ENCODE results near the gene SNRK. TPM values are rescaled to one million over a fixed set of nuclear protein-coding genes. Genes with fewer than 3 reads are reported as not detected.

Gene SNRK
- total RNA-seq, 1 experiment from 2014 or later = 12.0 TPM

- Histone ChIP-seq H4K91ac (ENCODE audit: insufficient read length, low read depth, low read length) (no peak overlapping the region), H3K27me3 (ENCODE audit: insufficient read depth, low read length) (no peaks in the 10 kb centered on the region; the same call in 1 of the 2 replicates), H3K9me3 (ENCODE audit: control insufficient read depth, low read depth, low read length) (no peaks in the 10 kb centered on the region), H2BK12ac (ENCODE audit: insufficient read length, low read depth, low read length) (no peak overlapping the region), H2AK5ac (ENCODE audit: insufficient read length, low read length) (no peak overlapping the region), H3K9ac (ENCODE audit: extremely low read depth, insufficient read length, low read length) (no peak overlapping the region), H3T11ph (ENCODE audit: low read length) (no peak overlapping the region), H3K56ac (ENCODE audit: insufficient read length, low read depth, low read length) (no peak overlapping the region), H4K20me1 (ENCODE audit: control insufficient read depth, insufficient read depth, insufficient read length) (no peaks in the 10 kb centered on the region), H3K4me2 (ENCODE audit: insufficient read depth, insufficient read length, low read length) (no peak overlapping the region), H3K79me2 (ENCODE audit: insufficient read depth, low read length) (no peaks in the 10 kb centered on the region), H2BK120ac (ENCODE audit: low read depth, low read length, poor library complexity, severe bottlenecking) (no peak overlapping the region), H3K23ac (ENCODE audit: insufficient read length, low read depth, low read length) (no peak overlapping the region), H3K4me1 (ENCODE audit: insufficient read depth, low read length) (no peaks in the 10 kb centered on the region), H4K8ac (replicated peaks; ENCODE audit: insufficient read length, low read depth, low read length) (no peak overlapping the region), H3K23me2 (ENCODE audit: insufficient read length, low read depth, low read length, poor library complexity, severe bottlenecking) (no peaks in the 10 kb centered on the region), H3K4ac (ENCODE audit: low read depth, low read length) (no peak overlapping the region), H3K14ac (ENCODE audit: insufficient read depth, low read length) (no peak overlapping the region), H3K79me1 (ENCODE audit: insufficient read depth, low read depth, low read length, poor library complexity, severe bottlenecking) (no peaks in the 10 kb centered on the region), H3K18ac (ENCODE audit: insufficient read length, low read depth, low read length) (no peak overlapping the region), H3K27ac (ENCODE audit: insufficient read length, low read depth, low read length) (no peak overlapping the region), H2AFZ (ENCODE audit: low read length) (no peak overlapping the region), H4K5ac (ENCODE audit: insufficient read length, low read depth, low read length) (no peak overlapping the region), H2BK15ac (ENCODE audit: low read depth, low read length) (no peak overlapping the region), H2BK20ac (ENCODE audit: low read depth, low read length, poor library complexity, severe bottlenecking) (no peak overlapping the region), H2BK5ac (ENCODE audit: insufficient read length, low read length) (no peak overlapping the region)
- TF ChIP-seq CTCF (conservative IDR thresholded peaks at IDR 0.05) = no peak
- H3K4me3 Mint-ChIP-seq = no peak overlapping the region
- no peaks in the 10 kb centered on the region for H3K4me1 Mint-ChIP-seq
- no peak for DNase-seq
- H3K27me3 Mint-ChIP-seq (ENCODE audit: low read depth) = no peaks in the 10 kb centered on the region
- no peak overlapping the region for H3K27ac Mint-ChIP-seq
- H3K36me3 Mint-ChIP-seq (ENCODE audit: insufficient read depth in 1 of 3, low read depth in 3 of 3) = no peaks in the 10 kb centered on the region; a peak in 1 of 7 replicates
- H3K9me3 Mint-ChIP-seq = peaks cover 8 to 9% of the 10 kb centered on the region in 2 experiments; a peak in 4 of 5 replicates
- WGBS (ENCODE audit: extremely low coverage, insufficient read length, low lambda C conversion rate) = 100% methylated on average over 1 of the region's 4 CpGs
Measured at GRCh38 chr3:43238801-43239200, 47.5 kb upstream of the SNRK start.
